Measurements from ENCODE around the gene ITGB8.

Gene ITGB8

DNA sequence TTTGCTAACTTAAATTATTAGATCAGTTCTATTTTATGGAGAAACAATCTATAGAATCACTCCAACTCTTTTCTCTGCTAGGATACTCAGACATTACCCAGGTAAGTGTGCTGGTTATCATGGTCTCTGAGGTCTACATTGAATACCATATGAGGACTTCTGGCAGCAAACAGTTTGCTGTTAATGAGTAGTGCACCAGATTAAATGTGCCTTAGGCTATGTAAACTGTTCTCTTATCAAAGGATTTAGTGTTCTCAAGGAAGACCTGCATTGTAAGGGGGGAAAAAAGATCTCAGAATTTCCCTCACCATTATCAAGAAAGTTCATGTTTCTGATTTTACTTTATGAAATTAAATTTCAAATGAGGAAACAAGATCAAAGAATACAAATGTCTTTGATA lies 107.5 kb downstream of the ITGB8 start:
- no peaks in the 10 kb centered on the region for H4K20me1 ChIP-seq (ENCODE audit: insufficient read depth, low read length)
- H2AFZ ChIP-seq (ENCODE audit: low read depth, low read length) = no peak overlapping the region
- H3K4me3 ChIP-seq (ENCODE audit: low read depth in 1 of 2, low read length in 2 of 2) = no peak overlapping the region
- no peak overlapping the region for H3K27ac ChIP-seq (ENCODE audit: low read length)
- no peak for TF ChIP-seq CTCF (IDR thresholded peaks at IDR 0.05; ENCODE audit: borderline replicate concordance, extremely low read depth, low read length, poor library complexity, severe bottlenecking)
- TF ChIP-seq EZH2 (IDR thresholded peaks at IDR 0.05; ENCODE audit: borderline replicate concordance, low read depth, low read length, severe bottlenecking) = no peak
- no peaks in the 10 kb centered on the region for H3K4me1 ChIP-seq (ENCODE audit: insufficient read depth, low read length)
- H3K4me2 ChIP-seq (ENCODE audit: insufficient read depth, low read length) = no peak overlapping the region
- no peaks in the 10 kb centered on the region for H3K9me3 ChIP-seq (ENCODE audit: insufficient read depth, low read length, severe bottlenecking)
- ATAC-seq (ENCODE audit: insufficient read depth, low read depth) (no peak), DNase-seq (no peak)
- no peaks in the 10 kb centered on the region for H3K36me3 ChIP-seq (ENCODE audit: insufficient read depth, low read length)
- no peak overlapping the region for H3K9ac ChIP-seq (ENCODE audit: low read depth, low read length)
- no peaks in the 10 kb centered on the region for H3K79me2 ChIP-seq (ENCODE audit: insufficient read depth, low read length)
- no peaks in the 10 kb centered on the region for H3K27me3 ChIP-seq (ENCODE audit: insufficient read depth, low read length, poor library complexity)

DNA sequence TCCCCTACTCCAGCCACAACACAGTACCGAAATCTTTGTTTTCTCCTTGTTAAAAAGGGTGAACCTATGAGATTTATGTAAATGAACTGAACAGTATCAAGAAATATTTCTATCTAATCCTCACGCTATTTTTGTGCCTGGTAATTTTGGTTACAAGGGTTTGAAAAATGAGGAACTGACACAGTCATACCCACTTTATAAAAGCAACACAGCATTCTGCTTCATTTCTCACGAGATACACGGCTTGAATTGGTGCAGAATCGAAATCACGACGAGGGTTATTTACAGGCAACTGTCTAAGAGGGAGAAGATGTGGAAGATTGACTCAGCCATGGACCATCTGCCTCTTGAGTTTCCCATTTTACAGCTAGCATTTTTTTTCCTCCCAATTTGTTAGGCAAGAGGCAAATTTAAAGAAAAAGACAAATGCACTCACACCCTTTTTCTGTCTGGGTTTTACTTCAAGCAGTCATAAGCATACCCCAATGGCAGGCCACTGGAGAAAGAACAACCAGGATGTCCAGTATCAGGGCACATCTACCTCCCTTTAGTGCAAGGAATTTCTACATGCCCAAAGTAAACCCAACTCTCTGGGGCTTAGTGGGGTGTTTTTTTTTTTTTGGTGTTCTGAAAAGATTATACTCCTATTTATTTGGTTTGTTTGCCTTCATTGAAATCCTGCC lies 108.1 kb downstream of the ITGB8 start:
- no peaks in the 10 kb centered on the region for H3K27me3 ChIP-seq (ENCODE audit: insufficient read depth, low read length, poor library complexity)
- H3K4me2 ChIP-seq (ENCODE audit: insufficient read depth, low read length) = no peak overlapping the region
- H3K9me3 ChIP-seq (ENCODE audit: insufficient read depth, low read length, severe bottlenecking) = no peaks in the 10 kb centered on the region
- ATAC-seq (ENCODE audit: insufficient read depth, low read depth) = no peak
- H2AFZ ChIP-seq (ENCODE audit: low read depth, low read length) = no peak overlapping the region
- no peak overlapping the region for H3K9ac ChIP-seq (ENCODE audit: low read depth, low read length)
- TF ChIP-seq CTCF (IDR thresholded peaks at IDR 0.05; ENCODE audit: borderline replicate concordance, extremely low read depth, low read length, poor library complexity, severe bottlenecking) = no peak
- TF ChIP-seq EZH2 (IDR thresholded peaks at IDR 0.05; ENCODE audit: borderline replicate concordance, low read depth, low read length, severe bottlenecking) = no peak
- DNase-seq = no peak
- H3K4me3 ChIP-seq (ENCODE audit: low read depth in 1 of 2, low read length in 2 of 2) = no peak overlapping the region
- no peak overlapping the region for H3K27ac ChIP-seq (ENCODE audit: low read length)
- no peaks in the 10 kb centered on the region for H4K20me1 ChIP-seq (ENCODE audit: insufficient read depth, low read length)
- no peaks in the 10 kb centered on the region for H3K4me1 ChIP-seq (ENCODE audit: insufficient read depth, low read length)
- H3K36me3 ChIP-seq (ENCODE audit: insufficient read depth, low read length) = no peaks in the 10 kb centered on the region
- H3K79me2 ChIP-seq (ENCODE audit: insufficient read depth, low read length) = no peaks in the 10 kb centered on the region

GRCh38 chr7:20439416-20440185 lies 108.9 kb downstream of the ITGB8 start:
- Histone ChIP-seq H3K4me2 (ENCODE audit: insufficient read depth, low read length) (no peak overlapping the region), H2AFZ (ENCODE audit: low read depth, low read length) (no peak overlapping the region)
- ATAC-seq (ENCODE audit: insufficient read depth, low read depth) = no peak

More at GRCh38 chr7:20439416-20440185, 108.9 kb downstream of the ITGB8 start:
- no peak overlapping the region for H3K4me3 ChIP-seq (ENCODE audit: low read depth in 1 of 2, low read length in 2 of 2)
- H3K27me3 ChIP-seq (ENCODE audit: insufficient read depth, low read length, poor library complexity) = no peaks in the 10 kb centered on the region
- H3K4me1 ChIP-seq (ENCODE audit: insufficient read depth, low read length) = no peaks in the 10 kb centered on the region
- H3K9ac ChIP-seq (ENCODE audit: low read depth, low read length) = no peak overlapping the region
- DNase-seq = no peak
- no peaks in the 10 kb centered on the region for H3K36me3 ChIP-seq (ENCODE audit: insufficient read depth, low read length)
- H3K27ac ChIP-seq (ENCODE audit: low read length) = no peak overlapping the region
- no peaks in the 10 kb centered on the region for H3K9me3 ChIP-seq (ENCODE audit: insufficient read depth, low read length, severe bottlenecking)
- TF ChIP-seq CTCF (IDR thresholded peaks at IDR 0.05; ENCODE audit: borderline replicate concordance, extremely low read depth, low read length, poor library complexity, severe bottlenecking) (no peak), EZH2 (IDR thresholded peaks at IDR 0.05; ENCODE audit: borderline replicate concordance, low read depth, low read length, severe bottlenecking) (no peak)
- H3K79me2 ChIP-seq (ENCODE audit: insufficient read depth, low read length) = no peaks in the 10 kb centered on the region
- H4K20me1 ChIP-seq (ENCODE audit: insufficient read depth, low read length) = no peaks in the 10 kb centered on the region

All from DND-41 (cell line).